Measurements from ENCODE around the gene GPHN. TPM values are rescaled to one million over a fixed set of nuclear protein-coding genes. Genes with fewer than 3 reads are reported as not detected.

The GPHN gene
- total RNA-seq, 4 donors from 2014 or later, result 14.8 to 20.8 (median 17.0) TPM

GRCh38 chr14:66651536-66652220 is 143.7 kb downstream of the GPHN start:
- H3K4me3 ChIP-seq (ENCODE audit: low read depth, poor library complexity, severe bottlenecking), result no peak overlapping the region
- intact Hi-C loops (cut with DNase I; ENCODE audit: low total_unique reads), result no loop called here
- WGBS, 2 donors, result 83 to 93% methylated on average over 5 of the region's 5 CpGs
- no peak for DNase-seq (ENCODE audit: low spot score in 2 of 2)
- TF ChIP-seq POLR2A (IDR thresholded peaks at IDR 0.05), result no peak
- no peak for TF ChIP-seq CTCF (IDR thresholded peaks at IDR 0.05)

- H3K4me3 ChIP-seq (ENCODE audit: low read depth, poor library complexity, severe bottlenecking), result no peak overlapping the region
- intact Hi-C loops (cut with DNase I; ENCODE audit: low total_unique reads), result no loop called here
- no peak for TF ChIP-seq POLR2A (IDR thresholded peaks at IDR 0.05)
- TF ChIP-seq CTCF (IDR thresholded peaks at IDR 0.05), result no peak
- no peak for DNase-seq (ENCODE audit: low spot score in 2 of 2)
- WGBS, 2 donors, result 80 to 87% methylated on average over 3 of the region's 3 CpGs
Observed at GRCh38 chr14:66652525-66653106, 144.7 kb downstream of the GPHN start.

GRCh38 chr14:66657780-66658179 is 149.8 kb downstream of the GPHN start:
- WGBS, 2 donors, result 95 to 97% methylated on average over 3 of the region's 3 CpGs
- intact Hi-C loops (cut with DNase I; ENCODE audit: low total_unique reads), result no loop called here
- no peak overlapping the region for H3K4me3 ChIP-seq (ENCODE audit: low read depth, poor library complexity, severe bottlenecking)
- no peak for TF ChIP-seq POLR2A (IDR thresholded peaks at IDR 0.05)
- no peak for TF ChIP-seq CTCF (IDR thresholded peaks at IDR 0.05)
- no peak for DNase-seq (ENCODE audit: low spot score in 2 of 2)

GRCh38 chr14:66662374-66662773 is 154.4 kb downstream of the GPHN start:
- intact Hi-C loops (cut with DNase I; ENCODE audit: low total_unique reads), result no loop called here
- H3K4me3 ChIP-seq (ENCODE audit: low read depth, poor library complexity, severe bottlenecking), result no peak overlapping the region
- TF ChIP-seq POLR2A (IDR thresholded peaks at IDR 0.05), result no peak
- no peak for TF ChIP-seq CTCF (IDR thresholded peaks at IDR 0.05)
- no peak for DNase-seq (ENCODE audit: low spot score in 2 of 2)
- 72 to 82% methylated on average over 4 of the region's 4 CpGs for WGBS, 2 donors

GRCh38 chr14:66677780-66678179 is 169.8 kb downstream of the GPHN start:
- H3K4me3 ChIP-seq (ENCODE audit: low read depth, poor library complexity, severe bottlenecking), result no peak overlapping the region
- 97 to 100% methylated on average over 1 of the region's 1 CpG for WGBS, 2 donors
- intact Hi-C loops (cut with DNase I; ENCODE audit: low total_unique reads), result no loop called here
- no peak for TF ChIP-seq POLR2A (IDR thresholded peaks at IDR 0.05)
- no peak for TF ChIP-seq CTCF (IDR thresholded peaks at IDR 0.05)
- no peak for DNase-seq (ENCODE audit: low spot score in 2 of 2)

- no peak for TF ChIP-seq CTCF (IDR thresholded peaks at IDR 0.05)
- TF ChIP-seq POLR2A (IDR thresholded peaks at IDR 0.05), result no peak
- H3K4me3 ChIP-seq (ENCODE audit: low read depth, poor library complexity, severe bottlenecking), result no peak overlapping the region
- DNase-seq (ENCODE audit: low spot score in 2 of 2), result no peak
- intact Hi-C loops (cut with DNase I; ENCODE audit: low total_unique reads), result no loop called here
Observed at GRCh38 chr14:66680216-66680615, 172.3 kb downstream of the GPHN start.
